ENCODE results near the gene ZNF302.
"Not testable (repeated sequence)": the region's sequence is repeated elsewhere in the genome, so short reads cannot be mapped to it uniquely, and the experiment has no call there.

Gene ZNF302

DNA sequence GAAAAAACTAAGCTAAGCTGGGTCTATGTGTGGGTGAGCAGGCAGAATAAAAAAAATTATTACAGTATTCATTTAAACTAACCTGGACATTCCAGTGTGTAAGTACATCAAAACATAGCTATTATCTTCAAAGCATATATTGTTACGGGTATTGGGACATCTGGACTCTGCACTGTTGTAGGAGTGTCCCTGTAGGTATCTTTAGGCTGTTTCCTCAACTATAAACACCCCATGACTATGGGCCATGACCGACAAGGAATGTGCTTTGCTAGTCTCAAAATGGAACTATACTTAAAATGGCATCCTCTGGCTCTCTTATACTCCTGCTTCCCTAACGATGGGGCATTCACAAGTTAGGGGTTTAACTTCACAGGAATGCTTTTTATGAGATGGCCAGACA, 3.9 kb upstream of the ZNF302 start:
- peak; percentile 18 for DNase-seq (ENCODE audit: low spot score)

DNA sequence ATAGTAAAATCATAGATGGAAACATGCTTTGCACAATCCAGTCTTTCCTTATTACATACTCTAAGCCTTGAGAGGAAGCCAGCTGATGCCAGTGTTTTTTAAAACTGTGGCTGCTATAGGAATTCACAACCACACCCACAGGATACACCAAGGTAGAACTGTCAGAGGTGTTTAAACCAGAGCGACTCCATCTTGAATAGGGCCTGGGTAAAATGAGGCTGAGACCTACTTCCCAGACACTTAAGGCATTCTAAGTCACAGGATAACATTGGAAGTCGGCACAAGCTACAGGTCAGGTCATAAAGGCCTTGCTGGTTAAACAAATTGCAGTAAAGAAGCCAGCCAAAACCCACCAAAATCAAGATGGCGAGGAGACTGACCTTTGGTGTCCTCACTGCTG, 2.2 kb upstream of the ZNF302 start:
- no peak for DNase-seq (ENCODE audit: low spot score)

DNA sequence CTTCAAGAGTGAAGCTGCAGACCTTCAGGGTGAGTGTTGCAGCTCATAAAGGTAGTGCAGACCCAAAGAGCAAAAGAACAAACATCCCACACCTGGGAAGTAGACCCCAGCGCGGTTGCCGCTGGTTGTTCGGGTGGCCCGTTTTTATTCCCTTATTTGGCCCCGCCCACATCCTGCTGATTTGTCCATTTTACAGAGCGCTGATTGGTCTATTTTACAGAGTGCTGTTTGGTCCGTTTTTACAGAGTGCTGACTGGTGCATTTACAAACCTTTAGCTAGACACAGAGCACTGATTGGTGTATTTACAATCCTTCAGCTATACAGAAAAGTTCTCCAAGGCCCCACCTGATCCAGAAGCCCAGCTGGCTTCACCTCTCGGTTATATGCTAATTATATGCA, 1.6 kb upstream of the ZNF302 start:
- no peak for DNase-seq (ENCODE audit: low spot score)

DNA sequence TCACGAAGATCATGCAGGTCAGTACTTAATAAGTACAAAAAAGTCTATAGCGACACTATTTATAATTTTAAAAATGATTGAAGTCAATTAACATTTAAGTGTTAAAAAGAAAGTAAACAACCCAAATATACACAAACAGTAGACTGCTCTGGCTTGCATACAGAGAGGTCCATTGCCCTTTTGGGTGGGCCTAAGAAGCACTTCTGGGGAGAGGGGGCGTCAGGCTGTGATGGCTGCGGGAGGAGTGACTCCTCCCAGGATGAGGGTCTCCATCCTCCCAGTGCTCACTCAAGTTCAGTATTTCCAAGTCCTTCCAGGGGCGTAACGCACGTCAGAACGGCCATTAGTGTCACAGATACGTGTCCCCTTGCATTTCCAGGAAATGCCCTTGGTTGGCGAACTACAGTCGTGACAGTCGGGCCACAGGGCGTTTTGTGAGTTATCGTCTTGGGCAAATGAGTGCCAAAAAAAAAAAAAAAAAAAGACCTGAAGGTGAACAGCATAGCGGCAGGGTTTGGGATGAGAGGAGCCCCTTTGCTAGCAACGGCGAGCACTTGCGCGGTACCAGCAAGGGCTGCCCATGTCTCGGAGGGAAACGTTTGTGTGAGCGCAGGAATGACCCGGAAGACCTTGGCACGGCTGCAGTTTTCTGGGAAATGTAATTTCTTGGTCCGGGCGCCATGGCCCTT, 637 bp upstream of the ZNF302 start, which contains the start of gene SCGB2B2:
SCGB2B2 (minus strand) TSS at position 463 of the 689 bp plus-strand sequence. CDS start 82,596 bp downstream, outside the sequence.
- peak; percentile 78 for DNase-seq (ENCODE audit: low spot score)

DNA sequence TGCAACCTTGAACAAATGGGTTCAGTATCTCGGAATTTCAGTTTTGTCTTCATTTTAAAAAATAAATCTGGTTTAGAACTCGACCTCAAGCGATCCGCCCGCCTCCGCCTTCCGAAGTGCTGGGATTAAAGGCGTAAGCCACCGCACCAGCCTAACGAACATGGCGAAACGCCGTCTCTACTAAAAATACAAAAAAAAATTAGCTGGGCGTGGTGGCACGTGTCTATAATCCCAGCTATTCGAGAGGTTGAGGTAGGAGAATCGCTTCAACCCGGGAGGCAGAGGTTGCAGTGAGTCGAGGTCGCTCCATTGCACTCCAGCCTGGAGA, 571 bp downstream of the ZNF302 start:
- no peak for DNase-seq (ENCODE audit: low spot score)

DNA sequence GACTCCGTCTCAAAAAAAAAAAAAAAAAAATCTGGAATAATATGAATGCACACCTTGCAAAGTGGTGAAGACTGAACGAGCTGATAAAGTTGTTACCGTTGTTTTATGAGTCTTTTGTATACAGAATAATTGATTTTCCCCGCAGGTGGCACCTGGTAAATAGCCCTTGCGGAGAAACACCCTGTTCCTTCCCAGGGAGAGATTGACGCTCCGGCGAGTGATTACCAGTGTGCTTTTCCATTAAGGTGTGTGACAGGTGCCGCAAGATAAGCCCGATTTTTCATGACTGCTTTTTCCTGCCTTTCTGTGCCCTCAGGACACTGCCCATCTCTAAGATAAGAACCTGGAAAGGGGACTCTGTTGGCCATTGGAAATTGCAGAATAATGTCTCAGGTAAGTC, 943 bp downstream of the ZNF302 start:
- no peak for DNase-seq (ENCODE audit: low spot score)

DNA sequence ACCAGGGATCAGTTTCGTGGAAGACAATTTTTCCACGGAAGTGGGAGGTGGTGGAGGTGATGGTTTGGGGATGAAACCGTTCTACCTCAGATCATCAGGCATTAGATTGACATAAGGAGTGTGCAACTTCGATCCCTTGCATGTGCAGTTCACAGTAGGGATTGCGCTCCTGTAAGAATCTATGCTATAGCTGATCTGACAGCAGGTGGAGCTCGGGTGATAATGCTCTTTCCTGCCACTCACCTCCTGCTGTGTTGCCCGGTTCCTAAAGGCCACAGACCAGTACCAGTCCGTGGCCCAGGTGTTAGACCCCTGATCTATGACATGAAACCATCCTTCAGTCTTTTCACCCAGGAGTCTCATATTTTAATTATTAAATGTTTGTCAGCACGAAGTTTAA, 4.0 kb downstream of the ZNF302 start:
- no peak for DNase-seq (ENCODE audit: low spot score)

DNA sequence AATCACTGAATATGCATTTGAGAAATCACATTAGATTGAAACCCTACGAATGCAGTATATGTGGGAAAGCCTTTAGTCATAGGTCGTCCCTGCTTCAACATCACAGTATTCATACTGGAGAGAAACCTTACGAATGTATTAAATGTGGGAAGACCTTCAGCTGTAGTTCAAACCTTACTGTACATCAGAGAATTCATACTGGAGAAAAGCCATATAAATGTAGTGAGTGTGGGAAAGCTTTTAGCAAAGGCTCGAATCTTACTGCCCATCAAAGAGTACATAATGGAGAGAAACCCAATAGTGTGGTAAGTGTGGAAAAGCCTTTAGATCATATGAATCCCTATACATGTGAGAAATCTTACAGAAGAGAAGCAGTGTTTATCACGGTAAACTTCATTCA, 7.8 kb downstream of the ZNF302 start:
- DNase-seq (ENCODE audit: low spot score), result not testable (repeated sequence)

DNA sequence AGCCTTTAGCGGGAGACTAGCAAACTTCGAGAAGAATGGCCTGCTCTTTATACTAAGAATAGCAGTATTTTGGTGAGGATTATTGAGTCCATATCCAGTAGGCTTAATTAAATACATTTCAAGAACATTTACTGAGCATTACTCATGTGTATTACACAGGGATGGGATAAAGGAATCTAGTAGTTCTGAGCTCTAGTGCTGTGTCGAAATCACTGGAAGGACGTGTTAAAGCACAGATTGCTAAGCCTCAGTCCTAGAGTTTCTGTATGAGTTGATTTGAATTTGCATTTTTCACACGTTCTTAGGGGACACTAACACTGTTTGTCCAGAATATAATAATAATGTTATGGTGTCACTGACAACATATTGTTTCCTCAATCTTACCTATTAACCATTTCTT, 9.0 kb downstream of the ZNF302 start:
- DNase-seq (ENCODE audit: low spot score), result no peak

DNA sequence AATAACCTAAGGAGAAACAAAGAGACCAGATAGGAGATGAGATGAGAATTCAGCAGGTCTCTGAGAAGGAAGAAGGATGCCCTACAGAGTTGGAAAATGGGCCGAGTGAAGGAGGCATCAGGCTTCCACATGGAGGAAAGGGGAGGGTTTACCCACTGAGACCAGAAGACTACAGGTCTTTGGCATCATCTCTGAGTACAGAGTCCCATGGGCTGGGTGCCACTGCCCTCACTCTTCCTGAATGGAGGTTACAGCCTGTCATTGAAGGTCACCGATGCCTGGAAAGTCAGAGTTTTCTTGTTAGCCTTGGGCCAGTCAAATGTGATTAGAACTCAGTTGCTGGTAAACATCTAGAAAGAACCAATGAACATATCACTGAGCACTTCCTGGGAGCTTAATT, 9.9 kb downstream of the ZNF302 start:
- DNase-seq (ENCODE audit: low spot score), result no peak

DNA sequence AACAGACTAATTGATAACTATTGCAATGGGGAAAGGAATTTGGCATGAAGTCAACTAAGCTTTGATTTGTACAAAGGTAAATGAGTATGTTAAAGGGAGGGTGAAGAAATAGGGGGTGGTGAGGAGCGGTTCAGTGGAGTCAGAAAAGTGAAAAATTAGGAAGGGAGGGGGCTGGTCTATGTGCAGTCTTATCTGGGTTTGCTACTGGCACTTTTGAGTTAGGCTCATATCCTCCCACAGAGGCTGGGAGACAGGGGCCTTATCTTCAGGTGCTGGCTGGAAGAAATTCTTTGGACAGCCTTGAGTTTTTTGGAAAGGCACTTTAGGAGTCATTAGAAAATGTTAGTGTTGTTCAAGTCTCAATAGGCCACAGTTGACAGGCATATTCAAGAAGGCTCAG, 11.1 kb downstream of the ZNF302 start:
- no peak for DNase-seq (ENCODE audit: low spot score)

DNA sequence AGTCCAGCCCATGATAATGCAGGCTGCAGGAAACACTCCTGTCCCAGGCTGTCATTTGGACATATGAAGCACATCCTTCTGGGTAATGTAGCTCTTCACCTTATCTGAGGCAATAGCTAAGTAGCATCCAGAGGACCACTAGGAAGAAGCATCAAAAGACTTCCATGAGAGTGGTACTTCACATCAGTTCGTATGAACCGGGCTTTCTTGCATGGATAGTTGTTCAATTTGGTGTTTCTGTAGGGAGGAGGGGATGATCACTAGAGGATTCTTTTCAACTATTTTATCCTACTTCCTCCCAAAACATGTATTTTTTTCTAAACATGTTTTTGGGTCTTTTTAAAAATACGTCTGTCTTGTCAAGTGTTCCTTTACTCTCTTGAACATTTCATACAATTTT, 12.9 kb downstream of the ZNF302 start:
- no peak for DNase-seq (ENCODE audit: low spot score)

DNA sequence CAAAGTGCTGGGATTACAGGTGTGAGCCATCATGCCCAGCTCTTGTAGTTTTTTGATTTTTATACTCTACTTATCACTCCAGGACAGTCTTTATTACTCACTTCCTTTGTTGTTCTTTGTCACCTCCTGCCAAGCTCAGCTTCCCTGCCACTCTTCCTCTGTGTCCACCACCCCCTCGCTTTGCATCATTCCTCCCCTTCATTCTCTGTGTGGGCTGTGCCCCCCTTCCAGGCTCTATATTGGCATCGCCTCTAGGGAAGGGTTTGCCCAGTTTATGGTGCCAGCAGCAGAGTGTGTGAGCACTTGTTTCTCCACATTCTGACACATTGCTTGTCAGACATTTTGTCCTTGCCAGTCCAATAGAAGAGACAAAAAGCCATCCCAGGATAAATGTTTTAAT, 15.1 kb downstream of the ZNF302 start:
- no peak for DNase-seq (ENCODE audit: low spot score)

DNA sequence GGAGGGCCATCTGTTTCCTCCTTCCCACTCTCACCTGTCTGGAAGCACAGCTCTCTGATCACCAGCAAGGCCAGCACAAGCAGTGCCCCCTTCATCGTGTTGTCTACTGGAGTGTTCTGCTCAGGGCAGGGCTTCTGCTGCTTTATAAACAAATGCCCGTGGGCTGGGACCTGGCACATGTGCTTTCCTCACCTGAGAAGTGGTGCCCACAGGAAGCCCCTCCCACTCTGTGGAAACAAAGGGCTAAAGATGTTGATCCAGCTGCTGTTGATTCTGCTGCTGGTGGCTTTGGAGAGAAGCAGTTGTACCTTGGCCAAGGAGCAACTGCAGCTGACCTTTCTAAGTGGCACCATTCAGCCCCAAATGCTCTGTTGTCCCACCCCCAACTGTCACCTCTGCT, 30.2 kb downstream of the ZNF302 start:
- DNase-seq (ENCODE audit: low spot score), result no peak

DNA sequence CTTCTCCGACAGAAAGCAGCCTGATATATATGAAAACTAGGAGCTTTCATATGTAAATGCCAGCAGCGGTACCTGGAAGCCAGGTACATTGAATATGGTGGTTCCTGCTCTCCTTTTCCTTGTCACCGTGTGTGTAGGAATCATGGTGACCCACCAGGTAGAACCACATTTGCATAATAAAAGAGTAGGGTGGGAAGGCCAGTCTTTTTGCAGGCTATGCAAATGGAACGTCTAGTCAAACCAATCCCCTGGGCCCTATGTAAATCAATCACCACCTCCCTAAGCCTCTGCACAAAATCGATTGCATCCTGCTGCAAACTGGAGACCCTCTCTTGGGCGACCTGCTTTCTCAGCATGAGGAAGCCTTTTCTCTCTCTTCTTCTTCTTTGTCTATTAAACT, 34.4 kb downstream of the ZNF302 start:
- DNase-seq (ENCODE audit: low spot score), result no peak

DNA sequence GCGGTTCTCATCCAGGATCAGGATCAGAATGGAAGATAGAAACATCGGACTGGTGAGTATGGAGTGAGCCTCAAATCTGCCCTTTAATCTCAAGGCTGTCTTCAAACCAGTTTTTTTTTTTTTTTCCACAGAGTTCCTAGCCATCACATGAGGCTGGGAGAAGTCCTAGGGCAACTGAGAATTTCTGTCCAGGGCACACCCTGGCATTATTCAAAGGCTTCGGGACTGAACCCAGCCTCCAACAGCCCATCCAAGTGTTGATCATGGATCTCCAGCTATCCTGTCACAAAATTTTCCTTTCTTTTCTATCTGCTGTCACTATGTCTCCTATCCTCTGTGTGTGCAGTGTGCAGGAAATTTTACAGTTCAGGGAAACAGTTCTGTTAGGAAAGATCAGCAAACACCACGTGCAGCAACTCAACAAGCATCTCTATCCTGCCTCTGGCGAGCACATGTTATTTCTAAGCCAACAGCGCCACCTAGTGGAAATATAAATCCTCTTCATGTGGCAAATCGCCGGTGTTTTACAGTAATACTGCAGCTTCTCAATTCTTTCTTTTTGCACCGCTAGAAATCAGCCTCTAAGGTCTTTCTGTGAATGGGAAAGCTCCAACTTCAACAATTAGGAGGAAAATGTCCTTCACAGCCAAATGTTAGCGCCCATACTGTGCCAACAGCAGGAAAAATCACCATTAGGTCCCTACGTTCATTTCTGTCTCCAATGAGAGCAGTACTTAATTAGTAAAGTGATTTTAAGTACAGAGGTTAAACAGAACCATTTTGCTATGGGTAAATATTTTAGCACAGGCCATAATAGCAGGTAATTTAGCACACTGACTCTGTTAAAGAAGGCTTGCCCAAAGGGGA, 35.1 kb downstream of the ZNF302 start:
- DNase-seq (ENCODE audit: low spot score), result peak; percentile 49

DNA sequence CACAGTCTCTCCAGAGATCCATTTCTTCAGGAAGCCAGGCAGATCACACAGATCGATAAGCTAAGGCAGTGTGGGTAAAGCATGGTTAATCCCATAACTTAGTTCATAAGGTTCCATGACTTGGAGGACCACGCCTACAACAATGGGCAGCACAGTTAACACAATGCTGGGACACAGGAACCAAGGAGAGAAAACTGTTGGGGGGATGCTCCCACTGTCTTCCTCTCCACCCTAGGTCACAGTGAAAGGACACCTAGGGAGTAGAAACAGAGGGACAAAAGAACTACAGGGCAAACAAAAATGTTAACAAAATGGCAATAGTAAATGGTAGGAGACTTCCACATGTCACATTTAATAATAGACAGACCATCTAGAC, 35.8 kb downstream of the ZNF302 start:
- no peak for DNase-seq (ENCODE audit: low spot score)

DNA sequence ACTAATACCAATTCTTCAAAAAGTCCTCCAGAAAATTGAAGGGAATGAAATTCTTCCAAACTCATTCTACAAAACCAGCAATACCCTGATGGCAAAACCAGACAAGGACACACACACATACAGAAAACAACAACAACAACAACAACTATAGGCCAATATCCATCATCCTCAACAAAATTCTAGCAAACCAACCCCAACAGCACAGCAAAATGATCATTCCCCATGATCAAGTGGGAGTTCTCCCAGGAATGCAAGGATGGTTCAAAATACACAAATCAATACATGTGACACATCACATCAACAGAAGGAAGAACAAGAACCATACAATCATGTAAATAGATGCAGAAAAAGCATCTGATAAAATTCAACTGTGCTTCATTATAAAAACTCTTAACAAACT, 37.9 kb downstream of the ZNF302 start:
- DNase-seq (ENCODE audit: low spot score), result no peak

DNA sequence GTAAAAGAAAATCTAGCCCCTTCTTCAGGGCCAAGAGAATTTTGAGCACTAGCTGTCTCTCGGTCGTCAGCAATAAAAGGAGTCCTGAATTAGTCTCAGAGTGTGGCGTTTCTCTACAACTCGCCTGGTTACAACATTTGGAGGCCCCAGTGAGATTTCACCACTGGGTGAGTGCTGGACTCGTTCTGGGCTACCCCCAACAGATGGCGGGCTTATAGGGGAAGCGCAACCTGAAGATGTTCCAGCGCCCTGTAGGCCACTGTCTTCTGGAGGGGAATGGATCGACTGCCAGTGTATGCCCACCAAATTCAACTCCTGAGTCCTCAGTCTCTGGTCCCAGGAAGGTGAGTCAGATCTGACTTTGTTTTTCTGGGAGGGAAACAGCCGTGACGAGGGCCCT, 44.9 kb downstream of the ZNF302 start:
- DNase-seq (ENCODE audit: low spot score), result no peak

DNA sequence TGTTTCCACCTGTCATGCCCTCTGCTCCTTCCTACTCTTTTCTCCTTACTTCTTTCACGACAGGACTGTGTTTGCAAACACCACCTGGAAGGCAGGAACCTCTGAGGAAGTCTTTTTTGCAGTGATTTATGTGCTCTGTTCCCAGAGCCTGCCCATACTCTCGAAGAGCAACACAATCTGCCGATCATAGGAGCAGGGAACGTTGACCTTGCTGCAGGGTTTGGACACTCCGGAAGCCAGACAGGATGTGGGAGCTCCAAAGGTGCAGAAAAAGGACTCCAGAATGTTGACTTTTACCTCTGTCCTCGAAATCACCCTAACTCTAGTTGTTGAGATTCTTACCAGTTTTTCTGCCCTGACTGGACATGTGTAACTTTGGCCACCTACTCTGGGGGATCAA, 47.9 kb downstream of the ZNF302 start:
- no peak for DNase-seq (ENCODE audit: low spot score)

DNA sequence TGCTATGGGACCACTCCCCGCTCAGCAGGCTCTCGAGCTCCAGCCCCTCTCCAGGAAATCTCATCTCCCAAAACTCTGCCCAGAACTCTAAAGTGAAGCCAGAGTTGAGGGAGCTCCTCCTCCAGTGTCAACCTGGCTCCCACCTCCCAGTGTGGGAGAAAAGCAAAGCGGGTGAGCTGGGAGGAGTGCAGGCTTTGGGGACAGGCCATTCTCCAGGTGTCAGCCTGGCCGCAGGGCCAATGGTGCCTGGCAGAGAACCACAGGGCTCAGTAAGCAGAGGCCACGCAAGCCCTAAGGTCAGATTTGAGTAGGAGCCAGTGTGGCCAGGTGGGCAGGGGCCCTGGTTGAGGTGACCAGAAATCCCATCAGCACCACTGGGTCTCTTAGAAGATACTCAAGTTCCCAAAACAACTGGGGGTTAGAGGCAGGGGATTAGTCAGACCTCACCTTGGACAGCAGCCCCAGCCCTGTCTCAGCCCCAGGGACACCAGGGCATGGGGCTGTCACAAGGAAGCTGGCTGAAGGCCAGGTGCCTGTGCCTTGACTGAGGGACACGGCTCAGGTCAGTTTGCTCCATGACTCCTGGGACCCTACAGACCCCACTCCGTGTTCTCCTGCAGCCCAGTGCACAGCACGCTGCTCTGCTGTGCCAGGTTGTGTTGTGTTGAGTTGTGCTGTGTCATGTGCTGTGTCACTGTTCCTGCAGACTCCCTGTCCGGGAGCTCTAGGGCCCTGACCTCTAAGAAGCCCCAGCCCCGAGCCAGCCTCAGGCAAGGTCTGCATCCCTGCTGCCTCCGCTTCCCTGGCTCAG, 53.7 kb downstream of the ZNF302 start:
- no peak for DNase-seq (ENCODE audit: low spot score)

DNA sequence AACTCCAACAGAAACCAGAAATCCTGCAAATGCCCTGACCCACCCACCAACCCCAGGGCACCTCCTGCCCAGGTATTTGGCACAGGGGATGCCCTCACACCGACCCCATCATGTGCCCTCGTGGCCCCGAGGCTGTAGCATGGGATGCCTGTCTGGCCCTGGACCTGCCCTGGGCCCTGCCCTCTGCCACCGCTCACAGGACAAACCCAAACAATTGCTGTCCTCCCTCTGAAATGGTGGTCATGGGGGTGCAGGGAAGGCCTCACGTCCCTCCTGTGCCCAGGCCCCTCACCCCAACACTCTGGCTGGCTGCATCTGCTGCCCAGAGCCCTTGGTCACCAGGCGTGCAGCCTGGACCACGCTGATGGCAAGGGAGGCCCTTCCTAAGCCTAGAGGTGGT, 54.5 kb downstream of the ZNF302 start:
- no peak for DNase-seq (ENCODE audit: low spot score)

DNA sequence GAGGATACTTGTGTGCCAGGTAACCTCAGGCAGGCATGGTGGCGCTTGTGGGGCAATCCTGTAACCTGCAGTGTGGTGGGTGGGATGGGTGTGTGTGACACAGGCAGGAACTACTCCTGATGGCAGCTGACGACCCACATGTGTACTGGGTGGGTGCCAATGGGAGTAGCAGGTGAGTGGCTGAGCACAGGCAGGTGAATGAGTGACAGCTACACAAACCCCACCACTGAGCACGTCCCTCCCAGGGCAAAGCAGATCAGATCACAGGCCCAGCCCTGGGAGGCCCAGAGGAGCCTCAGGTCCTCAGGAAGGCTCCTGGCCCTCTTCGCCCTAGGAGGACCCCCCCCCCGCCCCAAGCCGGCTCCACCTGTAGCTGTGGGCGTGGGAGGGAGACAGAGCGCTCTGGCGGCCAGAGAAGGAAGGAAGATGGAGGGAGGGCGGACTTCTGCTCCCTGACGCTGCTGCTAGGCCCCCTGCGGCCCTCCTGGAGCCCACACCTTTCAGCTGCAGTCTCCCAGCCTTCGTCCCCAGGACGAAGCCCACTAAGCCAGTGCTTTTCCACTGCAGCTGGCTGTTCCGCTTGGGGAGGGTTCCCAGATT, 55.2 kb downstream of the ZNF302 start:
- DNase-seq (ENCODE audit: low spot score), result no peak

Measured in HuH-7 (cell line).